ENCODE measurements around the gene DIMT1. TPM values are rescaled to one million over a fixed set of nuclear protein-coding genes. Genes with fewer than 3 reads are reported as not detected.

Gene DIMT1
- total and polyA plus RNA-seq, 5 experiments from 2014 or later: 23.2 to 50.9 (median 44.4) TPM

GRCh38 chr5:62354028-62354874, 49.5 kb downstream of the DIMT1 start:
- POLR2A ChIA-PET: no interaction called here
- H3K4me1 Mint-ChIP-seq: peaks cover 0 to 13% (median 5%) of the 10 kb centered on the region in 4 donors
- DNase-seq (peak in 5 of 10 donors; percentile 16 to 61 (median 52)), ATAC-seq (peak; percentile 50 to 64)
- peak overlapping the region in 7 of 10 donors; percentile 25 to 77 (median 63) for H3K27ac Mint-ChIP-seq
- no peaks in the 10 kb centered on the region for H3K27me3 Mint-ChIP-seq
- H3K9me3 Mint-ChIP-seq: no peaks in the 10 kb centered on the region
- H3K4me3 Mint-ChIP-seq: no peak overlapping the region
- H3K36me3 Mint-ChIP-seq: peaks cover 0 to 82% (median 1%) of the 10 kb centered on the region in 3 donors

- Mint-ChIP-seq H3K4me3 (no peak overlapping the region), H3K27ac (peak overlapping the region in 8 of 10 donors; percentile 34 to 88 (median 76)), H3K9me3 (no peaks in the 10 kb centered on the region), H3K36me3 (peaks cover 0 to 58% (median 4%) of the 10 kb centered on the region in 3 donors), H3K27me3 (no peaks in the 10 kb centered on the region), H3K4me1 (peaks cover 6 to 37% (median 22%) of the 10 kb centered on the region in 4 donors)
- no peak for DNase-seq
- POLR2A ChIA-PET: no interaction called here
- no peak for ATAC-seq
Observed at GRCh38 chr5:62348723-62349481, 54.8 kb downstream of the DIMT1 start.

- H3K4me1 Mint-ChIP-seq: peaks cover 15 to 47% (median 32%) of the 10 kb centered on the region in 4 donors
- peak overlapping the region in 8 of 10 donors; percentile 29 to 88 (median 66) for H3K27ac Mint-ChIP-seq
- POLR2A ChIA-PET: no interaction called here
- no peak for ATAC-seq
- H3K36me3 Mint-ChIP-seq: peaks cover 0 to 59% (median 4%) of the 10 kb centered on the region in 3 donors
- DNase-seq: no peak
- H3K27me3 Mint-ChIP-seq: no peaks in the 10 kb centered on the region
- H3K4me3 Mint-ChIP-seq: no peak overlapping the region
- H3K9me3 Mint-ChIP-seq: no peaks in the 10 kb centered on the region
Observed at GRCh38 chr5:62347928-62348327, 55.8 kb downstream of the DIMT1 start.

GRCh38 chr5:62346748-62347147, 57.0 kb downstream of the DIMT1 start:
- Mint-ChIP-seq H3K4me3 (no peak overlapping the region), H3K27ac (peak overlapping the region in 9 of 10 donors; percentile 2 to 85 (median 16))

GRCh38 chr5:62343428-62343827, 60.3 kb downstream of the DIMT1 start:
- ATAC-seq (no peak), DNase-seq (no peak)
- Mint-ChIP-seq H3K27me3 (no peaks in the 10 kb centered on the region), H3K36me3 (peaks cover 0 to 19% (median 2%) of the 10 kb centered on the region in 3 donors), H3K27ac (peak overlapping the region in 9 of 10 donors; percentile 35 to 92 (median 82)), H3K9me3 (no peaks in the 10 kb centered on the region), H3K4me3 (peak overlapping the region in 6 of 10 donors; percentile 16 to 80 (median 60)), H3K4me1 (peaks cover 33 to 71% (median 58%) of the 10 kb centered on the region in 4 donors)
- POLR2A ChIA-PET: interaction anchor here (1.4 kb wide), 1 partner anchor 37 kb away, joined by 5 read pairs; the partner anchor contains the start of gene KIF2A

More at GRCh38 chr5:62346748-62347147, 57.0 kb downstream of the DIMT1 start:
- ATAC-seq: no peak
- POLR2A ChIA-PET: no interaction called here
- DNase-seq: no peak
- H3K27me3 Mint-ChIP-seq: no peaks in the 10 kb centered on the region
- peaks cover 0 to 50% (median 4%) of the 10 kb centered on the region in 3 donors for H3K36me3 Mint-ChIP-seq
- H3K9me3 Mint-ChIP-seq: no peaks in the 10 kb centered on the region
- peaks cover 22 to 57% (median 41%) of the 10 kb centered on the region in 4 donors for H3K4me1 Mint-ChIP-seq

GRCh38 chr5:62342476-62342837, 61.2 kb downstream of the DIMT1 start:
- POLR2A ChIA-PET: interaction anchor here (1.4 kb wide), 2 partner anchors 36 to 51 kb away, joined by 3 to 5 read pairs; partner anchors contain the start of gene KIF2A
- H3K9me3 Mint-ChIP-seq: no peaks in the 10 kb centered on the region
- ATAC-seq: no peak

GRCh38 chr5:62341783-62342475, 61.8 kb downstream of the DIMT1 start:
- peak; percentile 71 to 76 for ATAC-seq
- no peaks in the 10 kb centered on the region for H3K9me3 Mint-ChIP-seq
- DNase-seq: peak in 3 of 10 donors; percentile 33 to 43 (median 35)
- peaks cover 0 to 7% (median 2%) of the 10 kb centered on the region in 3 donors for H3K36me3 Mint-ChIP-seq
- peaks cover 35 to 71% (median 65%) of the 10 kb centered on the region in 4 donors for H3K4me1 Mint-ChIP-seq
- peak overlapping the region; percentile 46 to 80 (median 72) for H3K4me3 Mint-ChIP-seq
- no peaks in the 10 kb centered on the region for H3K27me3 Mint-ChIP-seq
- POLR2A ChIA-PET: interaction anchor here (1.4 to 1.9 kb wide), 2 partner anchors 36 to 51 kb away, joined by 3 to 7 read pairs; partner anchors contain the start of gene KIF2A
- peak overlapping the region; percentile 84 to 93 (median 90) for H3K27ac Mint-ChIP-seq

More at GRCh38 chr5:62342476-62342837, 61.2 kb downstream of the DIMT1 start:
- peak overlapping the region in 9 of 10 donors; percentile 46 to 80 (median 75) for H3K4me3 Mint-ChIP-seq
- no peak for DNase-seq
- H3K4me1 Mint-ChIP-seq: peaks cover 35 to 71% (median 62%) of the 10 kb centered on the region in 4 donors
- H3K27me3 Mint-ChIP-seq: no peaks in the 10 kb centered on the region
- H3K36me3 Mint-ChIP-seq: peaks cover 0 to 9% (median 2%) of the 10 kb centered on the region in 3 donors
- H3K27ac Mint-ChIP-seq: peak overlapping the region in 9 of 10 donors; percentile 84 to 93 (median 90)

GRCh38 chr5:62340979-62341378, 62.7 kb downstream of the DIMT1 start:
- H3K27ac Mint-ChIP-seq: peak overlapping the region in 9 of 10 donors; percentile 52 to 93 (median 90)
- H3K36me3 Mint-ChIP-seq: peaks cover 0 to 6% (median 2%) of the 10 kb centered on the region in 3 donors
- POLR2A ChIA-PET: interaction anchor here (1.9 kb wide), 1 partner anchor 35 kb away, joined by 7 read pairs; the partner anchor contains the start of gene KIF2A
- no peaks in the 10 kb centered on the region for H3K27me3 Mint-ChIP-seq
- peak overlapping the region in 2 of 10 donors; percentile 64 to 79 for H3K4me3 Mint-ChIP-seq
- ATAC-seq (no peak), DNase-seq (no peak)
- peaks cover 38 to 71% (median 68%) of the 10 kb centered on the region in 4 donors for H3K4me1 Mint-ChIP-seq
- no peaks in the 10 kb centered on the region for H3K9me3 Mint-ChIP-seq

- Mint-ChIP-seq H3K27me3 (no peaks in the 10 kb centered on the region), H3K4me3 (peak overlapping the region in 1 of 10 donors; percentile 8), H3K9me3 (no peaks in the 10 kb centered on the region), H3K36me3 (peaks cover 0 to 7% (median 2%) of the 10 kb centered on the region in 3 donors), H3K27ac (peak overlapping the region in 4 of 10 donors; percentile 1 to 83 (median 17)), H3K4me1 (peaks cover 40 to 75% (median 72%) of the 10 kb centered on the region in 4 donors)
- DNase-seq (peak in 4 of 10 donors; percentile 14 to 34 (median 26)), ATAC-seq (no peak)
- POLR2A ChIA-PET: interaction anchor here (1.9 kb wide), 1 partner anchor 34 kb away, joined by 7 read pairs; the partner anchor contains the start of gene KIF2A
Observed at GRCh38 chr5:62340392-62340791, 63.3 kb downstream of the DIMT1 start.
